Fibroblast of lung (primary cell): ENCODE measurements around the gene MYPOP.

Experiments
- EZH2 ChIP-seq: IDR thresholded peaks from 2 replicates; pipeline ENCODE4 v1.5.1; 2012; ENCODE audit warnings: low read length, control low read depth, mild to moderate bottlenecking; ENCODE audit errors: missing control alignments
- TF ChIP-seq, protein P1 (sequence below), 2 donors: IDR thresholded peaks in 1 of 2; conservative IDR thresholded peaks in 1 of 2; 1 replicate in 1 of 2; 2 replicates in 1 of 2; pipeline ENCODE4 v1.5.1; 2011 to 2012; ENCODE audit warnings: low read length in 2 of 2, control low read depth in 1 of 2, inconsistent platforms in 1 of 2, low read depth in 1 of 2, mild to moderate bottlenecking in 1 of 2

DNA sequence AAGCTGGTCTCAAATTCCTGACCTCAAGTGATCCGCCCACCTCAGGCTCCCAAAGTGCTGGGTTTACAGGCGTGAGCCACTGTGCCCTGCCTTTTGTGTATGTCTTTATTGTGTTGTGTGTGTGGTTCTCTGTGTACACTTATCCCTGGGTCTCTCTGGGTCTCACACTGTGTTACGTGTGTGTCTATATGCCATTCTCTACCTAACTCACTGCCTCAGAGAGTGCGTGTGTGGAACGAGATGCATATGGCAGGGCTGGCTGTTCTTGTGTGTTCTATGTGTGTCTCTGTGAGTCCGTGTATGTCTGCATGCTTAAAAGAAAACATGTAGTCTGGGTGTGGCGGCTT, 27.8 kb downstream of the MYPOP start:
- TF ChIP-seq, protein P1, sequence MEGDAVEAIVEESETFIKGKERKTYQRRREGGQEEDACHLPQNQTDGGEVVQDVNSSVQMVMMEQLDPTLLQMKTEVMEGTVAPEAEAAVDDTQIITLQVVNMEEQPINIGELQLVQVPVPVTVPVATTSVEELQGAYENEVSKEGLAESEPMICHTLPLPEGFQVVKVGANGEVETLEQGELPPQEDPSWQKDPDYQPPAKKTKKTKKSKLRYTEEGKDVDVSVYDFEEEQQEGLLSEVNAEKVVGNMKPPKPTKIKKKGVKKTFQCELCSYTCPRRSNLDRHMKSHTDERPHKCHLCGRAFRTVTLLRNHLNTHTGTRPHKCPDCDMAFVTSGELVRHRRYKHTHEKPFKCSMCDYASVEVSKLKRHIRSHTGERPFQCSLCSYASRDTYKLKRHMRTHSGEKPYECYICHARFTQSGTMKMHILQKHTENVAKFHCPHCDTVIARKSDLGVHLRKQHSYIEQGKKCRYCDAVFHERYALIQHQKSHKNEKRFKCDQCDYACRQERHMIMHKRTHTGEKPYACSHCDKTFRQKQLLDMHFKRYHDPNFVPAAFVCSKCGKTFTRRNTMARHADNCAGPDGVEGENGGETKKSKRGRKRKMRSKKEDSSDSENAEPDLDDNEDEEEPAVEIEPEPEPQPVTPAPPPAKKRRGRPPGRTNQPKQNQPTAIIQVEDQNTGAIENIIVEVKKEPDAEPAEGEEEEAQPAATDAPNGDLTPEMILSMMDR (conservative IDR thresholded peaks at IDR 0.05 in 1 of 2, IDR thresholded peaks at IDR 0.05 in 1 of 2; ENCODE audit: low read depth in 1 of 2, low read length in 2 of 2): no peak
- no peak for TF ChIP-seq EZH2
